ENCODE data around the gene EHBP1L1.

EHBP1L1 gene

GRCh38 chr11:65618763-65619162, 42.9 kb downstream of the EHBP1L1 start:
- no peak for TF ChIP-seq CTCF (conservative IDR thresholded peaks at IDR 0.05)
- H3K27ac ChIP-seq: peak overlapping the region; percentile 99; the same call in 1 of the 2 replicates

- peak overlapping the region; percentile 99; the same call in 1 of the 2 replicates for H3K27ac ChIP-seq
Observed at GRCh38 chr11:65619281-65619928, 43.6 kb downstream of the EHBP1L1 start.

GRCh38 chr11:65620666-65621065, 44.8 kb downstream of the EHBP1L1 start:
- no peak overlapping the region; the same call in 1 of the 2 replicates for H3K27ac ChIP-seq
- TF ChIP-seq CTCF (conservative IDR thresholded peaks at IDR 0.05): no peak

More at GRCh38 chr11:65619281-65619928, 43.6 kb downstream of the EHBP1L1 start:
- TF ChIP-seq CTCF (conservative IDR thresholded peaks at IDR 0.05): no peak

GRCh38 chr11:65621460-65621859, 45.6 kb downstream of the EHBP1L1 start:
- no peak overlapping the region for H3K27ac ChIP-seq
- no peak for TF ChIP-seq CTCF (conservative IDR thresholded peaks at IDR 0.05)

GRCh38 chr11:65622011-65622410, 46.2 kb downstream of the EHBP1L1 start:
- TF ChIP-seq CTCF (conservative IDR thresholded peaks at IDR 0.05): no peak
- no peak overlapping the region for H3K27ac ChIP-seq

GRCh38 chr11:65623177-65623576, 47.3 kb downstream of the EHBP1L1 start:
- TF ChIP-seq CTCF (conservative IDR thresholded peaks at IDR 0.05): no peak

GRCh38 chr11:65623852-65624616, 48.2 kb downstream of the EHBP1L1 start:
- TF ChIP-seq CTCF (conservative IDR thresholded peaks at IDR 0.05): no peak
- no peak overlapping the region for H3K27ac ChIP-seq

More at GRCh38 chr11:65623177-65623576, 47.3 kb downstream of the EHBP1L1 start:
- H3K27ac ChIP-seq: no peak overlapping the region

All from VCaP (cell line).